ENCODE data around the gene PMF1. TPM values are rescaled to one million over a fixed set of nuclear protein-coding genes. Genes with fewer than 3 reads are reported as not detected.

PMF1 gene
- total RNA-seq, 1 donor from 2014 or later: 80.9 TPM

GRCh38 chr1:156242738-156243137 lies 29.9 kb downstream of the PMF1 start:
- Mint-ChIP-seq H3K27me3 (no peaks in the 10 kb centered on the region), H3K9me3 (ENCODE audit: low read depth) (no peaks in the 10 kb centered on the region), H3K4me3 (ENCODE audit: low read depth) (no peak overlapping the region), H3K27ac (peak overlapping the region; percentile 76), H3K36me3 (ENCODE audit: insufficient read depth) (peaks cover 7% of the 10 kb centered on the region), H3K4me1 (ENCODE audit: low read depth) (peaks cover 4% of the 10 kb centered on the region)
- no peak for DNase-seq (ENCODE audit: low spot score, unreplicated experiment)
- no peak for TF ChIP-seq CTCF (IDR thresholded peaks at IDR 0.05; ENCODE audit: unreplicated experiment)

GRCh38 chr1:156244126-156244525 lies 31.3 kb downstream of the PMF1 start:
- peaks cover 4% of the 10 kb centered on the region for H3K4me1 Mint-ChIP-seq (ENCODE audit: low read depth)
- peaks cover 6% of the 10 kb centered on the region for H3K36me3 Mint-ChIP-seq (ENCODE audit: insufficient read depth)
- no peaks in the 10 kb centered on the region for H3K27me3 Mint-ChIP-seq
- no peak overlapping the region for H3K4me3 Mint-ChIP-seq (ENCODE audit: low read depth)
- no peak for TF ChIP-seq CTCF (IDR thresholded peaks at IDR 0.05; ENCODE audit: unreplicated experiment)
- H3K9me3 Mint-ChIP-seq (ENCODE audit: low read depth): no peaks in the 10 kb centered on the region
- no peak overlapping the region for H3K27ac Mint-ChIP-seq
- DNase-seq (ENCODE audit: low spot score, unreplicated experiment): no peak

- Mint-ChIP-seq H3K27me3 (no peaks in the 10 kb centered on the region), H3K4me1 (ENCODE audit: low read depth) (peaks cover 4% of the 10 kb centered on the region), H3K9me3 (ENCODE audit: low read depth) (no peaks in the 10 kb centered on the region), H3K4me3 (ENCODE audit: low read depth) (no peak overlapping the region), H3K36me3 (ENCODE audit: insufficient read depth) (peaks cover 7% of the 10 kb centered on the region), H3K27ac (peak overlapping the region; percentile 49)
- TF ChIP-seq CTCF (IDR thresholded peaks at IDR 0.05; ENCODE audit: unreplicated experiment): no peak
- no peak for DNase-seq (ENCODE audit: low spot score, unreplicated experiment)
Measured at GRCh38 chr1:156244712-156245111, 31.9 kb downstream of the PMF1 start.

- TF ChIP-seq CTCF (IDR thresholded peaks at IDR 0.05; ENCODE audit: unreplicated experiment): no peak
- no peaks in the 10 kb centered on the region for H3K9me3 Mint-ChIP-seq (ENCODE audit: low read depth)
- peaks cover 7% of the 10 kb centered on the region for H3K36me3 Mint-ChIP-seq (ENCODE audit: insufficient read depth)
- H3K4me3 Mint-ChIP-seq (ENCODE audit: low read depth): peak overlapping the region; percentile 31
- H3K27ac Mint-ChIP-seq: peak overlapping the region; percentile 88
- no peaks in the 10 kb centered on the region for H3K27me3 Mint-ChIP-seq
- DNase-seq (ENCODE audit: low spot score, unreplicated experiment): no peak
- peaks cover 4% of the 10 kb centered on the region for H3K4me1 Mint-ChIP-seq (ENCODE audit: low read depth)
Measured at GRCh38 chr1:156245451-156246232, 32.8 kb downstream of the PMF1 start.

- no peaks in the 10 kb centered on the region for H3K27me3 Mint-ChIP-seq
- peaks cover 4% of the 10 kb centered on the region for H3K4me1 Mint-ChIP-seq (ENCODE audit: low read depth)
- no peak for DNase-seq (ENCODE audit: low spot score, unreplicated experiment)
- no peak for TF ChIP-seq CTCF (IDR thresholded peaks at IDR 0.05; ENCODE audit: unreplicated experiment)
- peaks cover 4% of the 10 kb centered on the region for H3K36me3 Mint-ChIP-seq (ENCODE audit: insufficient read depth)
- H3K4me3 Mint-ChIP-seq (ENCODE audit: low read depth): peak overlapping the region; percentile 26
- H3K9me3 Mint-ChIP-seq (ENCODE audit: low read depth): no peaks in the 10 kb centered on the region
- H3K27ac Mint-ChIP-seq: peak overlapping the region; percentile 88
Measured at GRCh38 chr1:156246241-156246780, 33.5 kb downstream of the PMF1 start.
